Hematopoietic multipotent progenitor cell treated with erythropoietin and hydrocortisone succinate and interleukin-3 and kit ligand, for 8 days (in vitro differentiated cells): ENCODE results near the gene ADCY2.

Experiments used
- DNase-seq: peaks from one replicate; pipeline ENCODE4 v3.0.0-alpha.2; 2015

The ADCY2 gene

GRCh38 chr5:7877851-7878250 lies 481.9 kb downstream of the ADCY2 start:
- DNase-seq, result no peak

GRCh38 chr5:7878381-7878873 lies 482.5 kb downstream of the ADCY2 start:
- DNase-seq, result no peak
